GM23338 (cell line): Measurements from ENCODE around the gene FARS2. TPM values are rescaled to one million over a fixed set of nuclear protein-coding genes. Genes with fewer than 3 reads are reported as not detected.

Experiments used
- ATAC-seq: fragments of 200-7000 bp; cut with Tn5 transposase; 3 replicates; pipeline ENCODE4 v1.9.1; 2020
- DNase-seq: peaks from one replicate; pipeline ENCODE4 v3.0.0-alpha.2; 2015; ENCODE audit warnings: low spot score
- H2AFZ ChIP-seq: fragments of 200-600 bp; sonication (generic); 2 replicates; pipeline ENCODE4 v1.8.0; 2016; ENCODE audit warnings: antibody characterized with exemption, mild to moderate bottlenecking, moderate library complexity
- H3F3A ChIP-seq: fragments of 200-600 bp; sonication (generic); replicated peaks from 2 replicates; pipeline ENCODE4 v1.8.0; 2017; ENCODE audit warnings: antibody characterized with exemption, mixed run types, low read depth
- H3K27ac ChIP-seq: fragments of 200-600 bp; sonication (generic); 2 replicates; pipeline ENCODE4 v1.6.1; 2016; ENCODE audit warnings: low read depth
- H3K27me3 ChIP-seq: fragments of 200-600 bp; sonication (generic); 2 replicates; pipeline ENCODE4 v1.8.0; 2016; ENCODE audit warnings: mild to moderate bottlenecking, mixed run types, moderate library complexity; ENCODE audit not compliant: insufficient read depth
- H3K36me3 ChIP-seq: fragments of 200-600 bp; sonication (generic); 2 replicates; pipeline ENCODE4 v1.8.0; 2016; ENCODE audit warnings: mild to moderate bottlenecking; ENCODE audit not compliant: insufficient read depth
- H3K4me1 ChIP-seq: fragments of 200-600 bp; sonication (generic); 2 replicates; pipeline ENCODE4 v1.8.0; 2016; ENCODE audit warnings: mild to moderate bottlenecking, moderate library complexity; ENCODE audit not compliant: insufficient read depth
- H3K4me2 ChIP-seq: fragments of 200-600 bp; sonication (generic); 2 replicates; pipeline ENCODE4 v1.7.1; 2017; ENCODE audit warnings: mixed run types
- H3K4me3 ChIP-seq: fragments of 200-600 bp; sonication (generic); 2 replicates; pipeline ENCODE4 v1.6.1; 2016; ENCODE audit warnings: mixed run types
- H3K79me2 ChIP-seq: fragments of 200-600 bp; sonication (generic); replicated peaks from 2 replicates; pipeline ENCODE4 v1.8.0; 2017; ENCODE audit warnings: mild to moderate bottlenecking; ENCODE audit not compliant: insufficient read depth
- H3K9me2 ChIP-seq: fragments of 200-600 bp; sonication (generic); 2 replicates; pipeline ENCODE4 v1.8.0; 2017; ENCODE audit not compliant: insufficient read depth
- H4K20me1 ChIP-seq: fragments of 200-600 bp; sonication (generic); replicated peaks from 2 replicates; pipeline ENCODE4 v1.8.0; 2017; ENCODE audit warnings: mild to moderate bottlenecking; ENCODE audit not compliant: insufficient read depth
- H3K27ac Mint-ChIP-seq: 2 replicates; pipeline ENCODE4 v1.8.0; 2020; ENCODE audit warnings: inconsistent platforms, mild to moderate bottlenecking, moderate library complexity, mixed read lengths
- H3K27me3 Mint-ChIP-seq: 3 replicates; pipeline ENCODE4 v1.8.0; 2022; ENCODE audit warnings: low read depth, mild to moderate bottlenecking, moderate library complexity, mixed read lengths, inconsistent platforms; ENCODE audit not compliant: insufficient read depth, poor library complexity
- H3K36me3 Mint-ChIP-seq: 3 replicates; pipeline ENCODE4 v1.8.0; 2021; ENCODE audit warnings: low read depth, mild to moderate bottlenecking, inconsistent platforms, moderate library complexity, mixed read lengths
- H3K4me1 Mint-ChIP-seq: 3 replicates; pipeline ENCODE4 v1.8.0; 2020; ENCODE audit warnings: mild to moderate bottlenecking, inconsistent platforms, mixed read lengths
- H3K4me3 Mint-ChIP-seq: 3 replicates; pipeline ENCODE4 v1.8.0; 2021; ENCODE audit warnings: moderate library complexity, mild to moderate bottlenecking, inconsistent platforms, mixed read lengths
- H3K9me3 Mint-ChIP-seq: 3 replicates; pipeline ENCODE4 v1.8.0; 2020; ENCODE audit warnings: moderate library complexity, mild to moderate bottlenecking, inconsistent platforms, mixed read lengths
- EZH2 ChIP-seq: fragments of 200-600 bp; sonication (generic); IDR thresholded peaks from one replicate; pipeline ENCODE4 v1.8.0; 2017; ENCODE audit warnings: antibody characterized with exemption, mild to moderate bottlenecking, low read depth; ENCODE audit not compliant: unreplicated experiment
- EZH2phosphoT487 ChIP-seq: fragments of 200-600 bp; sonication (generic); IDR thresholded peaks from one replicate; pipeline ENCODE4 v1.8.1; 2018; ENCODE audit warnings: antibody characterized with exemption; ENCODE audit not compliant: unreplicated experiment
- POLR2AphosphoS5 ChIP-seq: IDR thresholded peaks from 2 replicates; pipeline ENCODE4 v1.6.1; 2016; ENCODE audit warnings: antibody characterized with exemption, low read depth
- STAT1 ChIP-seq: IDR thresholded peaks from one replicate; pipeline ENCODE4 v1.6.1; 2016; ENCODE audit warnings: antibody characterized with exemption; ENCODE audit not compliant: unreplicated experiment
- ZNF114 ChIP-seq: fragments of 250-450 bp; sonication (Bioruptor Pico); IDR thresholded peaks from 2 replicates; pipeline ENCODE4 v1.5.0; 2020; ENCODE audit warnings: mild to moderate bottlenecking, moderate library complexity
- polyA plus RNA-seq: library from polyadenylated mRNA; unstranded; fragments of >200 nt; fragmentation: Nextera tagmentation; extraction: Ambion mirVana; gene quantifications from 2 replicates; pipeline ENCODE4 v1.2.1, GENCODE V29; 2016
- total RNA-seq: library from RNA; depleted of rRNA; stranded (reverse); fragments of >200 nt; shearing (Covaris generic); gene quantifications from 2 replicates; pipeline ENCODE4 v1.2.3, GENCODE V29; 2014
- TF ChIP-seq, protein P1 (sequence below): fragments of 250-450 bp; sonication (Bioruptor Pico); IDR thresholded peaks from 2 replicates; pipeline ENCODE4 v1.5.0; 2020; ENCODE audit warnings: mild to moderate bottlenecking, moderate library complexity
- TF ChIP-seq, protein P2 (sequence below), 2 experiments: fragments of 200-600 bp in 1 of 2; sonication (generic) in 1 of 2; conservative IDR thresholded peaks; 2 replicates each; pipeline versions ENCODE4 v1.5.1 to v1.6.1; 2016 to 2017; ENCODE audit warnings: antibody characterized with exemption in 2 of 2, low read depth in 2 of 2, mild to moderate bottlenecking in 2 of 2, moderate library complexity in 1 of 2
- TF ChIP-seq, protein P3 (sequence below): IDR thresholded peaks from 2 replicates; pipeline ENCODE4 v1.6.1; 2016; ENCODE audit warnings: antibody characterized with exemption

The FARS2 gene
- total and polyA plus RNA-seq, 2 experiments from 2014 or later = 7.6 to 19.0 TPM

- TF ChIP-seq, protein P1, sequence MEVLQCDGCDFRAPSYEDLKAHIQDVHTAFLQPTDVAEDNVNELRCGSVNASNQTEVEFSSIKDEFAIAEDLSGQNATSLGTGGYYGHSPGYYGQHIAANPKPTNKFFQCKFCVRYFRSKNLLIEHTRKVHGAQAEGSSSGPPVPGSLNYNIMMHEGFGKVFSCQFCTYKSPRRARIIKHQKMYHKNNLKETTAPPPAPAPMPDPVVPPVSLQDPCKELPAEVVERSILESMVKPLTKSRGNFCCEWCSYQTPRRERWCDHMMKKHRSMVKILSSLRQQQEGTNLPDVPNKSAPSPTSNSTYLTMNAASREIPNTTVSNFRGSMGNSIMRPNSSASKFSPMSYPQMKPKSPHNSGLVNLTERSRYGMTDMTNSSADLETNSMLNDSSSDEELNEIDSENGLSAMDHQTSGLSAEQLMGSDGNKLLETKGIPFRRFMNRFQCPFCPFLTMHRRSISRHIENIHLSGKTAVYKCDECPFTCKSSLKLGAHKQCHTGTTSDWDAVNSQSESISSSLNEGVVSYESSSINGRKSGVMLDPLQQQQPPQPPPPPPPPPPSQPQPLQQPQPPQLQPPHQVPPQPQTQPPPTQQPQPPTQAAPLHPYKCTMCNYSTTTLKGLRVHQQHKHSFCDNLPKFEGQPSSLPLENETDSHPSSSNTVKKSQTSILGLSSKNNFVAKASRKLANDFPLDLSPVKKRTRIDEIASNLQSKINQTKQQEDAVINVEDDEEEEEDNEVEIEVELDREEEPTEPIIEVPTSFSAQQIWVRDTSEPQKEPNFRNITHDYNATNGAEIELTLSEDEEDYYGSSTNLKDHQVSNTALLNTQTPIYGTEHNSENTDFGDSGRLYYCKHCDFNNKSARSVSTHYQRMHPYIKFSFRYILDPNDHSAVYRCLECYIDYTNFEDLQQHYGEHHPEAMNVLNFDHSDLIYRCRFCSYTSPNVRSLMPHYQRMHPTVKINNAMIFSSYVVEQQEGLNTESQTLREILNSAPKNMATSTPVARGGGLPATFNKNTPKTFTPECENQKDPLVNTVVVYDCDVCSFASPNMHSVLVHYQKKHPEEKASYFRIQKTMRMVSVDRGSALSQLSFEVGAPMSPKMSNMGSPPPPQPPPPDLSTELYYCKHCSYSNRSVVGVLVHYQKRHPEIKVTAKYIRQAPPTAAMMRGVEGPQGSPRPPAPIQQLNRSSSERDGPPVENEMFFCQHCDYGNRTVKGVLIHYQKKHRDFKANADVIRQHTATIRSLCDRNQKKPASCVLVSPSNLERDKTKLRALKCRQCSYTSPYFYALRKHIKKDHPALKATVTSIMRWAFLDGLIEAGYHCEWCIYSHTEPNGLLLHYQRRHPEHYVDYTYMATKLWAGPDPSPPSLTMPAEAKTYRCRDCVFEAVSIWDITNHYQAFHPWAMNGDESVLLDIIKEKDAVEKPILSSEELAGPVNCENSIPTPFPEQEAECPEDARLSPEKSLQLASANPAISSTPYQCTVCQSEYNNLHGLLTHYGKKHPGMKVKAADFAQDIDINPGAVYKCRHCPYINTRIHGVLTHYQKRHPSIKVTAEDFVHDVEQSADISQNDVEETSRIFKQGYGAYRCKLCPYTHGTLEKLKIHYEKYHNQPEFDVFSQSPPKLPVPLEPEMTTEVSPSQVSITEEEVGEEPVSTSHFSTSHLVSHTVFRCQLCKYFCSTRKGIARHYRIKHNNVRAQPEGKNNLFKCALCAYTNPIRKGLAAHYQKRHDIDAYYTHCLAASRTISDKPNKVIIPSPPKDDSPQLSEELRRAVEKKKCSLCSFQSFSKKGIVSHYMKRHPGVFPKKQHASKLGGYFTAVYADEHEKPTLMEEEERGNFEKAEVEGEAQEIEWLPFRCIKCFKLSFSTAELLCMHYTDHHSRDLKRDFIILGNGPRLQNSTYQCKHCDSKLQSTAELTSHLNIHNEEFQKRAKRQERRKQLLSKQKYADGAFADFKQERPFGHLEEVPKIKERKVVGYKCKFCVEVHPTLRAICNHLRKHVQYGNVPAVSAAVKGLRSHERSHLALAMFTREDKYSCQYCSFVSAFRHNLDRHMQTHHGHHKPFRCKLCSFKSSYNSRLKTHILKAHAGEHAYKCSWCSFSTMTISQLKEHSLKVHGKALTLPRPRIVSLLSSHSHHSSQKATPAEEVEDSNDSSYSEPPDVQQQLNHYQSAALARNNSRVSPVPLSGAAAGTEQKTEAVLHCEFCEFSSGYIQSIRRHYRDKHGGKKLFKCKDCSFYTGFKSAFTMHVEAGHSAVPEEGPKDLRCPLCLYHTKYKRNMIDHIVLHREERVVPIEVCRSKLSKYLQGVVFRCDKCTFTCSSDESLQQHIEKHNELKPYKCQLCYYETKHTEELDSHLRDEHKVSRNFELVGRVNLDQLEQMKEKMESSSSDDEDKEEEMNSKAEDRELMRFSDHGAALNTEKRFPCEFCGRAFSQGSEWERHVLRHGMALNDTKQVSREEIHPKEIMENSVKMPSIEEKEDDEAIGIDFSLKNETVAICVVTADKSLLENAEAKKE (CRISPR knock-in tag) = no peak
- TF ChIP-seq, protein P2, sequence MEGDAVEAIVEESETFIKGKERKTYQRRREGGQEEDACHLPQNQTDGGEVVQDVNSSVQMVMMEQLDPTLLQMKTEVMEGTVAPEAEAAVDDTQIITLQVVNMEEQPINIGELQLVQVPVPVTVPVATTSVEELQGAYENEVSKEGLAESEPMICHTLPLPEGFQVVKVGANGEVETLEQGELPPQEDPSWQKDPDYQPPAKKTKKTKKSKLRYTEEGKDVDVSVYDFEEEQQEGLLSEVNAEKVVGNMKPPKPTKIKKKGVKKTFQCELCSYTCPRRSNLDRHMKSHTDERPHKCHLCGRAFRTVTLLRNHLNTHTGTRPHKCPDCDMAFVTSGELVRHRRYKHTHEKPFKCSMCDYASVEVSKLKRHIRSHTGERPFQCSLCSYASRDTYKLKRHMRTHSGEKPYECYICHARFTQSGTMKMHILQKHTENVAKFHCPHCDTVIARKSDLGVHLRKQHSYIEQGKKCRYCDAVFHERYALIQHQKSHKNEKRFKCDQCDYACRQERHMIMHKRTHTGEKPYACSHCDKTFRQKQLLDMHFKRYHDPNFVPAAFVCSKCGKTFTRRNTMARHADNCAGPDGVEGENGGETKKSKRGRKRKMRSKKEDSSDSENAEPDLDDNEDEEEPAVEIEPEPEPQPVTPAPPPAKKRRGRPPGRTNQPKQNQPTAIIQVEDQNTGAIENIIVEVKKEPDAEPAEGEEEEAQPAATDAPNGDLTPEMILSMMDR (conservative IDR thresholded peaks at IDR 0.05; ENCODE audit: low read depth in 2 of 2) = no peak
- TF ChIP-seq, protein P3, sequence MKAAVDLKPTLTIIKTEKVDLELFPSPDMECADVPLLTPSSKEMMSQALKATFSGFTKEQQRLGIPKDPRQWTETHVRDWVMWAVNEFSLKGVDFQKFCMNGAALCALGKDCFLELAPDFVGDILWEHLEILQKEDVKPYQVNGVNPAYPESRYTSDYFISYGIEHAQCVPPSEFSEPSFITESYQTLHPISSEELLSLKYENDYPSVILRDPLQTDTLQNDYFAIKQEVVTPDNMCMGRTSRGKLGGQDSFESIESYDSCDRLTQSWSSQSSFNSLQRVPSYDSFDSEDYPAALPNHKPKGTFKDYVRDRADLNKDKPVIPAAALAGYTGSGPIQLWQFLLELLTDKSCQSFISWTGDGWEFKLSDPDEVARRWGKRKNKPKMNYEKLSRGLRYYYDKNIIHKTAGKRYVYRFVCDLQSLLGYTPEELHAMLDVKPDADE = no peak
These were observed 202.4 kb downstream of the FARS2 start (continued) for GRCh38 chr6:5463690-5464089.

GRCh38 chr6:5464099-5464885 is 203.0 kb downstream of the FARS2 start:
- Histone ChIP-seq H3K9me2 (no peaks in the 10 kb centered on the region), H4K20me1 (no peaks in the 10 kb centered on the region), H3K79me2 (no peaks in the 10 kb centered on the region), H3K4me2 (no peak overlapping the region), H3K4me3 (no peak overlapping the region), H3K27me3 (no peaks in the 10 kb centered on the region), H2AFZ (no peak overlapping the region), H3K4me1 (peaks cover 35% of the 10 kb centered on the region), H3K27ac (no peak overlapping the region), H3F3A (no peaks in the 10 kb centered on the region), H3K36me3 (no peaks in the 10 kb centered on the region)
- no peaks in the 10 kb centered on the region for H3K27me3 Mint-ChIP-seq
- no peaks in the 10 kb centered on the region for H3K36me3 Mint-ChIP-seq
- H3K9me3 Mint-ChIP-seq = no peaks in the 10 kb centered on the region
- DNase-seq (no peak), ATAC-seq (no peak)
- H3K4me3 Mint-ChIP-seq = no peak overlapping the region
- H3K4me1 Mint-ChIP-seq = peaks cover 45% of the 10 kb centered on the region
- no peak overlapping the region for H3K27ac Mint-ChIP-seq
- no peak for TF ChIP-seq ZNF114 (CRISPR knock-in tag)
- TF ChIP-seq STAT1 = no peak
- no peak for TF ChIP-seq EZH2
- TF ChIP-seq, protein P2 (conservative IDR thresholded peaks at IDR 0.05; ENCODE audit: low read depth in 2 of 2) = no peak
- TF ChIP-seq, protein P3 = no peak
- no peak for TF ChIP-seq POLR2AphosphoS5
- no peak for TF ChIP-seq EZH2phosphoT487
